SH-SY5Y (cell line): ENCODE results near the gene CTCF.

Experiments
- GATA2 ChIP-seq: IDR thresholded peaks from 2 replicates; pipeline ENCODE4 v1.6.1; 2011; ENCODE audit warnings: mild to moderate bottlenecking, low read depth, low read length
- GATA3 ChIP-seq: IDR thresholded peaks from 2 replicates; pipeline ENCODE4 v1.6.1; 2011; ENCODE audit warnings: low read depth, mild to moderate bottlenecking, low read length, moderate library complexity

GRCh38 chr16:67562918-67563707 is 787 bp downstream of the CTCF start:
- TF ChIP-seq GATA2 (no peak), GATA3 (no peak)
